GM18909 (cell line): ENCODE results near the gene BMP2.

ENCODE experiments used
- ATAC-seq: cut with Tn5 transposase; IDR thresholded peaks from one replicate; pipeline ENCODE4 v1.9.1; 2021; ENCODE audit warnings: mild to moderate bottlenecking; ENCODE audit not compliant: unreplicated experiment, poor library complexity

Gene BMP2

GRCh38 chr20:6767536-6768227 lies at the start of gene BMP2:
Gene BMP2, plus strand, starts transcription at chr20:6767686. Its CDS starts 2,441 bp downstream, at chr20:6770127.
- ATAC-seq, result peak; percentile 64

DNA sequence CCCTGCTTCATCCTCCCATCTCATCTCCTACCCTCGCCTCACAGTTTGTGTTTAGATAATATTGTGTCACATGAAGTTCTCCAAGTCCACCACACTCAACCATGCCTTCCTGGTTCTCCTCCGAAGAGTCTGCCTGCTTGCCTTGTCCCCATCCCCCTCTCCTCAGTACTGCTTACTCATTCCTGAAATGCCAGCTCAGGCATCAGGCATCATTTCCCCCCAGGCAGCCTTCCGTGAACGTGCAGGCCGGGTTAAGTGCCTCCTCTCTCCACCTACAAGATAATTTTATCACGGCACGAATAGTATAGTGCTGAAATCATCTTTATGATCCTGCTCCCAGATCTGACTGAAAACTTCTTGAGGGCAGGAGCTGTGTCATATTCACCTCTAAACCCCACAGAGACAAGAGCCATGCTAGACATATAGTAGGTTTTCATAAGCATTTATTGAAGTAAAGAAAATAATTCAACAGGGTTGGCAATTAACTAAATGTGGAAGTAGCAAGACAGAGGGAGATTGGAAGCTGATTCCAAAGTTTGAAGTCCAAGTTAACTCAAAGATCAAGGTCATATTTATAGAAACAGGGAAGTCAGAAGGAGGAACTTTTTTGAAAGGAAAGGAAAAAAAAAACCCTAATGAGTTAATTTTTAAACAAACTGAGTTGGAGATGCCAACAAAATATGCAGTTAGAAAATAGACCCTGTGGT lies 48.7 kb upstream of the BMP2 start:
- no peak for ATAC-seq

- ATAC-seq, result no peak
Measured at GRCh38 chr20:6719369-6719721, 48.1 kb upstream of the BMP2 start.

- no peak for ATAC-seq
Measured at GRCh38 chr20:6726761-6727160, 40.7 kb upstream of the BMP2 start.

- no peak for ATAC-seq
Measured at GRCh38 chr20:6730672-6731328, 36.7 kb upstream of the BMP2 start.

GRCh38 chr20:6732001-6732447 lies 35.5 kb upstream of the BMP2 start:
- no peak for ATAC-seq

DNA sequence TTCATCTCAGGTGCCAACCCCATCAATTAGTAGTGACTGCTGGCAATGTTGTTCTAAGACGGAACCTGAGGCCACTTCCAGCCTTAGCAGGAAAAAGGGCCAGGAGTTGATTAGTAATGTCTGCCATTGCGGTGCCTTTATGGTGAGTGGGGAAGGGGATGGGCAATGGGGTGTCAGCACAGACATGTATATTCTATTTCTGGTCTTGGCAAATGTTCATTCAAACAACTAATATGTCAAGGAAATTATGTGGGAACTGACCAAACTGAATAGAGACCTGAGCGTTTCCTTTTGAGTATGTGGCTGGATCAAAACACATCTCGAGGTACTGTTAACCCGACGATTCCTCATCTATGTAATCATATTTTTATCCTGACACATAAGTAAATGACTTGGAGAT lies 34.6 kb upstream of the BMP2 start:
- no peak for ATAC-seq

GRCh38 chr20:6733965-6734364 lies 33.5 kb upstream of the BMP2 start:
- no peak for ATAC-seq

GRCh38 chr20:6735942-6736845 lies 31.3 kb upstream of the BMP2 start:
- no peak for ATAC-seq

GRCh38 chr20:6739406-6739805 lies 28.1 kb upstream of the BMP2 start:
- no peak for ATAC-seq

DNA sequence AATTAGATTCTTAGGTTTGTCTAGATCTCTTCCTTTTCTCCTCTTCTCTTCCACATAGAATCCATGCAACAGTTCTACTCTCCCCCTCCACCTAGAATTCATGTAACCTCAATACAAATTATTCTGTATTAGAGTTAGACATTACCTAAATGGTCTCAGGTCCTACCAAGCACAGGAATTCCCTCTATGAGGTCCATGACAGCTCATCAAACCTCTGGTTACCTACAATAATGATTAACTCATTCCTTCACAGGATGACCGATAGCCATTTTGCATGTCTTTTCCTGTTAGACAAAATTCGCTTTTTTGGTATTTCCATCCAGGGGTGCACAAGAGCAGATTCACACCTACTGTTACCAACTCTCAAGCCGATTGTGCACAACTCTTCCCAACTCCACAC lies 27.4 kb upstream of the BMP2 start:
- no peak for ATAC-seq

GRCh38 chr20:6744180-6744579 lies 23.3 kb upstream of the BMP2 start:
- peak; percentile 52 for ATAC-seq

DNA sequence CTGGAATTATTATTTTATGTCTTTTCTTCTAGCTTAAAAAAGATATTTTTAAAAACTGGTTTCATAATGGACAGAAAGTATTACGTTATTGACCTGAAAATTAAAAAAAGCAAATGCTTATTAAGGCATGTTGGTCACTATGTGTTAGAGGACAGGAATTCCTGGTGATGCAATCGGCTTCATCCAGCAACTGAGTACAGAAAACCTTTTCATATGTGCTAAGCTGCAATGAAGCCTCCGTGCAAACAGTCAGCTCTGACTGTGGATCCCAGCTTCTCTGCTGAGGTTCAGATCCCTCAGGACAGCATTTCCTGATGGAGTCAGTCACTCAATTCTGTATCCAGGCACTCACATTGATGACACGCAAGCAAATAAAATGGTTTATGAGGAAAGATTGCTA lies 22.7 kb upstream of the BMP2 start:
- no peak for ATAC-seq

- no peak for ATAC-seq
Measured at GRCh38 chr20:6746901-6747609, 20.4 kb upstream of the BMP2 start.

- no peak for ATAC-seq
Measured at GRCh38 chr20:6750438-6750837, 17.0 kb upstream of the BMP2 start.

GRCh38 chr20:6756693-6757595 lies 10.5 kb upstream of the BMP2 start:
- ATAC-seq, result no peak

- ATAC-seq, result no peak
Measured at GRCh38 chr20:6764619-6765018, 2.9 kb upstream of the BMP2 start.

GRCh38 chr20:6765469-6766058 lies 1.9 kb upstream of the BMP2 start:
- no peak for ATAC-seq

DNA sequence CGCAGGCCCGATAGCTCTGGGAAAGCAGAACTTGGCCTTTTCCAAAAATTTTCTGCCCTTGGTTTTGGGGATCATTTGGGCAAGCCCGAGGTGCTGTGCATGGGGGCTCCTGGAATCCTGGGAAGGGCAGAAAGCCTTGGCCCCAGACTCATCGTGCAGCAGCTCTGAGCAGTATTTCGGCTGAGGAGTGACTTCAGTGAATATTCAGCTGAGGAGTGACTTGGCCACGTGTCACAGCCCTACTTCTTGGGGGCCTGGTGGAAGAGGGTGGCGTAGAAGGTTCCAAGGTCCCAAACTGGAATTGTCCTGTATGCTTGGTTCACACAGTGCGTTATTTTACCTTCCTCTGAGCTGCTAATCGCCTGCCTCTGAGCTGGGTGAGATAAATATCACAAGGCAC lies 1.1 kb upstream of the BMP2 start:
- ATAC-seq, result no peak
